Testis (tissue), 2 donors: ENCODE data around the gene CEP57.

Source experiments
- POLR2A ChIP-seq: fragments of 450-650 bp; IDR thresholded peaks from one replicate; pipeline ENCODE4 v1.6.1; 2017; ENCODE audit warnings: antibody characterized with exemption, mild to moderate bottlenecking, moderate library complexity
- TF ChIP-seq, protein P1 (sequence below), 3 experiments: fragments of 450-650 bp in 2 of 3; fragments of 200-600 bp in 1 of 3; sonication (generic) in 1 of 3; IDR thresholded peaks; one replicate each; pipeline ENCODE4 v1.5.1; 2016 to 2019; ENCODE audit warnings: antibody characterized with exemption in 3 of 3, mild to moderate bottlenecking in 2 of 3, moderate library complexity in 1 of 3

DNA sequence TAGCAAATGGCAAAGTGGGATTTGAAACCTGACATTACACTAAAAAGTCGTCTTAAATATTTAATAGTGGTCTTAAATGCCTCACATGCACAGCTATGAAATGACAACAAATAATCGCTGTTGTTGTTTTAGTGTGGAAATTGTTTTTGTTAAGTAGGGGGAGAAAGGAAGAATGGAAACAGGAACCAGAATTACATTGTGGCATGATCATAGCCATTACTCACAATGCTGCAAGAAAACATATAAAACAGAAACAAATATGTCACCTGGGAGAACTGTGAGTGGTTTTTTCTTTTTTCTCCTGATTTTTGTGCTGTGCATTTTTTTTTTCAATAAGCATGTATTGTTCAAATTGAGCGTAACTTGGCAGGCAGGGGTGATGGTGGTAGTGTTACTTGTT lies 23.6 kb upstream of the CEP57 start:
- TF ChIP-seq, protein P1, sequence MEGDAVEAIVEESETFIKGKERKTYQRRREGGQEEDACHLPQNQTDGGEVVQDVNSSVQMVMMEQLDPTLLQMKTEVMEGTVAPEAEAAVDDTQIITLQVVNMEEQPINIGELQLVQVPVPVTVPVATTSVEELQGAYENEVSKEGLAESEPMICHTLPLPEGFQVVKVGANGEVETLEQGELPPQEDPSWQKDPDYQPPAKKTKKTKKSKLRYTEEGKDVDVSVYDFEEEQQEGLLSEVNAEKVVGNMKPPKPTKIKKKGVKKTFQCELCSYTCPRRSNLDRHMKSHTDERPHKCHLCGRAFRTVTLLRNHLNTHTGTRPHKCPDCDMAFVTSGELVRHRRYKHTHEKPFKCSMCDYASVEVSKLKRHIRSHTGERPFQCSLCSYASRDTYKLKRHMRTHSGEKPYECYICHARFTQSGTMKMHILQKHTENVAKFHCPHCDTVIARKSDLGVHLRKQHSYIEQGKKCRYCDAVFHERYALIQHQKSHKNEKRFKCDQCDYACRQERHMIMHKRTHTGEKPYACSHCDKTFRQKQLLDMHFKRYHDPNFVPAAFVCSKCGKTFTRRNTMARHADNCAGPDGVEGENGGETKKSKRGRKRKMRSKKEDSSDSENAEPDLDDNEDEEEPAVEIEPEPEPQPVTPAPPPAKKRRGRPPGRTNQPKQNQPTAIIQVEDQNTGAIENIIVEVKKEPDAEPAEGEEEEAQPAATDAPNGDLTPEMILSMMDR (IDR thresholded peaks at IDR 0.05) = no peak
- no peak for TF ChIP-seq POLR2A
